Dermis blood vessel endothelial cell (primary cell): ENCODE data around the gene CNOT11. TPM values are rescaled to one million over a fixed set of nuclear protein-coding genes. Genes with fewer than 3 reads are reported as not detected.
"Not testable (repeated sequence)": the region's sequence is repeated elsewhere in the genome, so short reads cannot be mapped to it uniquely, and the experiment has no call there.

Source experiments
- DNase-seq: peaks from one replicate; pipeline ENCODE4 v3.0.0; 2010
- total RNA-seq: library from RNA; depleted of rRNA; stranded (reverse); fragments of >200 nt; gene quantifications from 2 replicates; pipeline ENCODE4 v1.2.3, GENCODE V29; 2014

Gene CNOT11
- total RNA-seq, 1 donor from 2014 or later, result 21.1 TPM

DNA sequence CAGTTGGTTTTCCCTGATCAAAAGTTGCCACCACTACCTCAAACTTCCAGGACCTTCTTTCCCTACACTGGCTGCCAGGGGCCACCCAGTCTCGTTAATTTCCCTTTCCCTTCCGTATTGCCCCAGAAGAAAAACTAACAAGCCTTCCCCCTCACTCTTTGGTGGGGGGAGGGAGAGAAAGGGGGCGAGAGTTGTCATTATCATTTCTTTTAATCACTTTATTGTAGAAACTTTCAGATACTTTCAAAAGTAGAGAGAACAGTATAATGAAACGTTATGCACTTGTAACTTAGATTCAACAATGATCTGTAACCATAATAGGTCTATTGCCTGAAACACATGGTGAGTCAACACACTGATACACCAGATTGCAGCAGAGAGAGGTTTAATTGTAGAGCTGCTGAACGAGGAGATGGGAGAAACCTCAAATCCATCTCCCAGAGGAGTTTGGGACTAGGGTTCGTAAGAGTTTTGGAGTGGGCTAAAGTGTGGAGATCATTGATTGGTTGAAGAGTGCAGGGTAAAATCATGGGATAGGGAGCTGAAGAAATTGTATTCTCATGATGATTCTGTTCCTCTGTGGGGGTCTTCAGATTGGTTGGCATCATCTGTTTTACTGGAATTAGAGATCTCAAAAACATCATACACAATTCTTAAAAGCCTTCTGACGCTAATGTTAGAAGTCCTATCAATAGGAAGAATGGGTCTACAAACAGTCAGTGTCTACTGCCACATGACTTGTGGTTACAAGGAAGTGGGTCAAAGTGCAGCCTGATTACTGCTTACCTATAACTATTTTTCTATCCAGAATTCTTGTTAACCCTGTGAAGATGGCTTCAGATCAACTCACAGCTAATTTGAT lies 58.4 kb downstream of the CNOT11 start:
- DNase-seq, result no peak

DNA sequence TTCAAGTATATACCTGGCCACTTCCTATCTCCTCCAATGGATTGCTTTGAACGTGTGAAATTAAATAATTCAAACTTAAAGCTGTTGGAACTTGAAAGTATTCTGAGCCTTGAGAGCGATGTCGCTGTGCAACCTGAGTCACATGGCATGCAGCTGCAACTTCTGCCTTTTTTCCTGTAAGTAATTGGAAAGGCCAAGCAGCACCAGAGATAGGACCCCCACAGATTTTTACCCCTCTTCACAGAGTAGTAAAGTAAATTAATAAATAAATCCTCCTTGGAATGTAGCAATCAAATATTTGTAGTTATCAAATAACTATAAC lies 59.0 kb downstream of the CNOT11 start:
- no peak for DNase-seq

- not testable (repeated sequence) for DNase-seq
Observed at GRCh38 chr2:101316568-101316967, 63.9 kb downstream of the CNOT11 start.

Other genes with a start within 250 kb of the CNOT11 start
- 81.3 and 89.8 TPM in 2 replicates for gene TBC1D8, start 101.5 kb upstream of the CNOT11 start, total RNA-seq
- 41.5 and 56.5 TPM in 2 replicates for gene RNF149, start 55.8 kb downstream of the CNOT11 start, total RNA-seq
- 1.0 and 1.4 TPM in 2 replicates for gene CREG2, start 134.6 kb downstream of the CNOT11 start, total RNA-seq
- 0.51 and 0.60 TPM in 2 replicates for gene RFX8, start 222.2 kb downstream of the CNOT11 start, total RNA-seq